Trophoblast cell (in vitro differentiated cells and primary cell): Measurements from ENCODE around the gene SLC4A9.

ENCODE experiments used
- DNase-seq, 2 donors: peaks; one replicate each; pipeline ENCODE4 v3.0.0-alpha.2; 2016
- H2AFZ ChIP-seq: 2 replicates; pipeline ENCODE4 v1.6.1; 2013; ENCODE audit warnings: low read length, moderate library complexity, mild to moderate bottlenecking; ENCODE audit not compliant: insufficient read depth, poor library complexity
- H2AK5ac ChIP-seq: 2 replicates; pipeline ENCODE4 v1.6.1; 2013; ENCODE audit warnings: mild to moderate bottlenecking, low read length
- H2BK120ac ChIP-seq: 2 replicates; pipeline ENCODE4 v1.6.1; 2013; ENCODE audit warnings: low read length, mild to moderate bottlenecking, moderate library complexity; ENCODE audit not compliant: insufficient read depth, poor library complexity
- H2BK12ac ChIP-seq: 2 replicates; pipeline ENCODE4 v1.6.1; 2013; ENCODE audit warnings: mild to moderate bottlenecking, low read length, moderate library complexity
- H2BK5ac ChIP-seq: 2 replicates; pipeline ENCODE4 v1.6.1; 2013; ENCODE audit warnings: low read length, low read depth, moderate library complexity, mild to moderate bottlenecking; ENCODE audit not compliant: poor library complexity
- H3K14ac ChIP-seq: 2 replicates; pipeline ENCODE4 v1.6.1; 2013; ENCODE audit warnings: mild to moderate bottlenecking, low read length
- H3K18ac ChIP-seq: 2 replicates; pipeline ENCODE4 v1.6.1; 2013; ENCODE audit warnings: mild to moderate bottlenecking, low read length
- H3K23ac ChIP-seq: 2 replicates; pipeline ENCODE4 v1.6.1; 2013; ENCODE audit warnings: low read length
- H3K27ac ChIP-seq: 2 replicates; pipeline ENCODE4 v1.5.1; 2013; ENCODE audit warnings: low read depth, mild to moderate bottlenecking, inconsistent platforms, low read length, moderate library complexity
- H3K27me3 ChIP-seq: 2 replicates; pipeline ENCODE4 v1.6.1; 2013; ENCODE audit warnings: inconsistent platforms, mild to moderate bottlenecking, low read length, moderate library complexity; ENCODE audit not compliant: insufficient read depth
- H3K36me3 ChIP-seq, 2 experiments: 1 replicate in 1 of 2; 2 replicates in 1 of 2; pipeline ENCODE4 v1.6.1; 2013; ENCODE audit warnings: low read length in 2 of 2, mild to moderate bottlenecking in 2 of 2, moderate library complexity in 1 of 2; ENCODE audit not compliant: insufficient read depth in 2 of 2, control insufficient read depth in 1 of 2
- H3K4ac ChIP-seq: 2 replicates; pipeline ENCODE4 v1.6.1; 2013; ENCODE audit warnings: low read depth, mild to moderate bottlenecking, low read length, moderate library complexity
- H3K4me1 ChIP-seq, 2 experiments: 1 replicate in 1 of 2; 2 replicates in 1 of 2; pipeline ENCODE4 v1.6.1; 2013; ENCODE audit warnings: low read length in 2 of 2, mild to moderate bottlenecking in 2 of 2, moderate library complexity in 1 of 2; ENCODE audit not compliant: insufficient read depth in 2 of 2, control insufficient read depth in 1 of 2
- H3K4me2 ChIP-seq: 2 replicates; pipeline ENCODE4 v1.6.1; 2013; ENCODE audit warnings: inconsistent platforms, mild to moderate bottlenecking, low read length, moderate library complexity
- H3K4me3 ChIP-seq: 2 replicates; pipeline ENCODE4 v1.5.1; 2013; ENCODE audit warnings: mild to moderate bottlenecking, low read depth, low read length, inconsistent platforms
- H3K79me1 ChIP-seq: one replicate; pipeline ENCODE4 v1.6.1; 2013; ENCODE audit warnings: low read length
- H3K79me2 ChIP-seq: 2 replicates; pipeline ENCODE4 v1.6.1; 2013; ENCODE audit warnings: low read length, mild to moderate bottlenecking; ENCODE audit not compliant: control insufficient read depth, insufficient read depth, poor library complexity
- H3K9ac ChIP-seq: 2 replicates; pipeline ENCODE4 v1.6.1; 2013; ENCODE audit warnings: mild to moderate bottlenecking, low read length
- H3K9me3 ChIP-seq: 2 replicates; pipeline ENCODE4 v1.6.1; 2013; ENCODE audit warnings: low read depth, mild to moderate bottlenecking, control low read depth, inconsistent platforms, low read length; ENCODE audit not compliant: insufficient read depth
- H4K12ac ChIP-seq: 2 replicates; pipeline ENCODE4 v1.6.1; 2013; ENCODE audit warnings: low read depth, mild to moderate bottlenecking, low read length, moderate library complexity
- H4K8ac ChIP-seq: 2 replicates; pipeline ENCODE4 v1.6.1; 2013; ENCODE audit warnings: low read depth, mild to moderate bottlenecking, low read length, moderate library complexity
- H4K91ac ChIP-seq: one replicate; pipeline ENCODE4 v1.6.1; 2013; ENCODE audit warnings: low read depth, mild to moderate bottlenecking, low read length, moderate library complexity
- WGBS: extraction: QIAGEN DNeasy Blood & Tissue Kit; methylation state at CpG from one replicate; pipeline ENCODE4 v1.1.7; 2013; ENCODE audit warnings: missing lambda C conversion rate; ENCODE audit not compliant: insufficient read length, insufficient coverage; ENCODE audit errors: extremely low coverage; 5-methylcytosine and 5-hydroxymethylcytosine counted together

Gene SLC4A9

DNA sequence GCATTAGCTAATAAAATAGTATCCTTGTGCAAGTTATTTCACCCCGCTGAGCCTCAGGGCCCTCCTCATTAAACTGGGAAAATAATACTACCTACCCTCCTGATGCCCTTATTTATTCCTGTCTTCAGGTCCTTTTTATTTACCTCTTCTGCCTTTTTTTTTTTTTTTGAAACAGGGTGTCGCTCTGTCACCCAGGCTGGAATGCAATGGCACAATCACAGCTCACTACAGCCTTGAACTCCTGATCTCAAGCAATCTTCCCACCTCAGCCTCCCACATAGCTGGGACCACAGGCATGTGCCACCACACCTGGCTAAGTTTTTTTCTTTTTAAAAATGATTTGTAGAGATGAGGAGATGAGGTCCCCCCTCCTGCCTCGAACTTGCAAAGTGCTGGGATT, 34.5 kb upstream of the SLC4A9 start:
- Histone ChIP-seq H3K27ac (no peak overlapping the region), H3K4ac (no peak overlapping the region), H3K18ac (no peak overlapping the region), H4K91ac (no peak overlapping the region), H3K27me3 (no peaks in the 10 kb centered on the region), H3K9me3 (no peaks in the 10 kb centered on the region), H4K12ac (no peak overlapping the region), H4K8ac (no peak overlapping the region), H3K4me2 (no peak overlapping the region), H3K14ac (no peak overlapping the region), H3K9ac (no peak overlapping the region), H3K4me3 (no peak overlapping the region), H3K23ac (no peak overlapping the region), H2BK120ac (no peak overlapping the region), H2BK5ac (no peak overlapping the region), H3K79me1 (peaks cover 7% of the 10 kb centered on the region), H2AK5ac (no peak overlapping the region), H2BK12ac (no peak overlapping the region), H2AFZ (no peak overlapping the region), H3K36me3 (no peaks in the 10 kb centered on the region), H3K79me2 (peaks cover 4% of the 10 kb centered on the region), H3K4me1 (peaks cover 12 to 17% of the 10 kb centered on the region in 2 experiments)
- WGBS = no CpG with 5 or more reads among the region's 3 CpGs
- DNase-seq = no peak

DNA sequence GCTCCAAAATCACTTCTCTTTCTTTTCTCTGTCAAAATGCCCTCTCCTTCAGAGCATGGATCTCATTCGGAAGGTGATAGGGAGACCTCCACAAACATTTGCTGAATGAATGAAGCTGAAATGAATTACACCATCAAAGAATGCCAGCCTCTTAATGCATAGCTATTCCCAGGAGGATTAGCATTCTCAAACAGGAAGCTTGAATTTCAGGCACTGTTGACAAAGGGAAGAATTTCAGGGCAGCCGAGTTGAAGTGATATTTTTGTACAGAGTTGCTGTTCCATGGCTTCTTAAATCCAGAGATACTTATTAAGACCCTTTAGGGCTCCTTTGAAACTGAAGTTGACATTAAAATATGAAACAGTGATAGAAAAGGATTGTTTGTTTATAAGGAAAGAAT, 32.4 kb upstream of the SLC4A9 start:
- Histone ChIP-seq H3K9ac (no peak overlapping the region), H4K91ac (no peak overlapping the region), H3K27ac (no peak overlapping the region), H3K23ac (no peak overlapping the region), H3K36me3 (no peaks in the 10 kb centered on the region), H4K12ac (no peak overlapping the region), H2BK5ac (no peak overlapping the region), H4K8ac (no peak overlapping the region), H2BK120ac (no peak overlapping the region), H3K9me3 (no peaks in the 10 kb centered on the region), H3K18ac (no peak overlapping the region), H3K79me2 (peaks cover 4% of the 10 kb centered on the region), H3K27me3 (no peaks in the 10 kb centered on the region), H3K4me3 (no peak overlapping the region), H2AFZ (no peak overlapping the region), H3K14ac (no peak overlapping the region), H3K4me2 (no peak overlapping the region), H2AK5ac (no peak overlapping the region), H3K4me1 (peaks cover 11 to 14% of the 10 kb centered on the region in 2 experiments), H2BK12ac (no peak overlapping the region), H3K4ac (no peak overlapping the region), H3K79me1 (peaks cover 4% of the 10 kb centered on the region)
- DNase-seq = no peak
- WGBS = no CpG with 5 or more reads among the region's 2 CpGs

DNA sequence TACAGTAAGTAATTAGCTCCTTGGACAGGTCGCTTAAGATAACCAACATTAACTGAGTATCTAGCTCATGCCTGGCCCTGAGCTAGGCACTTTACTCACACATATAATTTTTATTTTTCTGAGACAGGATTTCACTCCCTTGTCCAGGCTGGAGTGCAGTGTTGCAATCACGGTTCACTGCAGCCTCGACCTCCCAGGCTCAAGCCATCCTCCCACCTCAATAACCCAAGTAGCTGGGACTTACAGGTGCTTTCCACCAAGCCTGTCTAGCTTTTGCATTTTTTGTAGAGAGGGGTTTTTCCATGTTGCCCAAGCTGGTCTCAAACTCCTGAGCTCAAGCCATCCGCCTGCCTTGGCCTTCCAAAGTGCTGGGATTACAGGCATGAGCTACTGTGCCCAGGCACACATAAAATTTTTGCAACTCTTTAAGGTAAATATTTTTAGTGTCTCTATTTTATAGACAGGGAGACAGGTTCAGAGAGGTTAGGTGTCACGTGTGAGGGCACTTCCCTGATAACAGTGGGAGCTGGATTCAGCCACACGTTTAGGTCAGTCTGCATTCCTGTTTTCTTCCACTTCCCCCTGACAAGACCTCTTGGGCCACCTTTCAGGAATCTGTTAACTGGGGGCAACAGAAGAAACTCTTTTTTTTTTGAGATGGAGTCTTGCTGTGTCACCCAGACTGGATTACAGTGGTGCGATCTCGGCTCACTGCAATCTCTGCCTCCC, 31.8 kb upstream of the SLC4A9 start:
- H3K27me3 ChIP-seq = no peaks in the 10 kb centered on the region
- H4K8ac ChIP-seq = no peak overlapping the region
- H3K9ac ChIP-seq = no peak overlapping the region
- H2AFZ ChIP-seq = no peak overlapping the region
- H4K12ac ChIP-seq = no peak overlapping the region
- no peak overlapping the region for H2BK5ac ChIP-seq
- peaks cover 2% of the 10 kb centered on the region for H3K79me2 ChIP-seq
- H3K36me3 ChIP-seq = peaks cover 2 to 5% of the 10 kb centered on the region in 2 experiments
- no peak overlapping the region for H3K18ac ChIP-seq
- no CpG with 5 or more reads among the region's 8 CpGs for WGBS
- no peak overlapping the region for H3K27ac ChIP-seq
- H2BK120ac ChIP-seq = no peak overlapping the region
- H3K4me2 ChIP-seq = no peak overlapping the region
- no peak overlapping the region for H2AK5ac ChIP-seq
- H3K23ac ChIP-seq = no peak overlapping the region
- no peaks in the 10 kb centered on the region for H3K9me3 ChIP-seq
- H3K14ac ChIP-seq = no peak overlapping the region
- H3K79me1 ChIP-seq = no peaks in the 10 kb centered on the region
- no peak overlapping the region for H3K4me3 ChIP-seq
- H3K4ac ChIP-seq = no peak overlapping the region
- peaks cover 5 to 10% of the 10 kb centered on the region in 2 experiments for H3K4me1 ChIP-seq
- no peak for DNase-seq
- H4K91ac ChIP-seq = no peak overlapping the region
- H2BK12ac ChIP-seq = no peak overlapping the region

DNA sequence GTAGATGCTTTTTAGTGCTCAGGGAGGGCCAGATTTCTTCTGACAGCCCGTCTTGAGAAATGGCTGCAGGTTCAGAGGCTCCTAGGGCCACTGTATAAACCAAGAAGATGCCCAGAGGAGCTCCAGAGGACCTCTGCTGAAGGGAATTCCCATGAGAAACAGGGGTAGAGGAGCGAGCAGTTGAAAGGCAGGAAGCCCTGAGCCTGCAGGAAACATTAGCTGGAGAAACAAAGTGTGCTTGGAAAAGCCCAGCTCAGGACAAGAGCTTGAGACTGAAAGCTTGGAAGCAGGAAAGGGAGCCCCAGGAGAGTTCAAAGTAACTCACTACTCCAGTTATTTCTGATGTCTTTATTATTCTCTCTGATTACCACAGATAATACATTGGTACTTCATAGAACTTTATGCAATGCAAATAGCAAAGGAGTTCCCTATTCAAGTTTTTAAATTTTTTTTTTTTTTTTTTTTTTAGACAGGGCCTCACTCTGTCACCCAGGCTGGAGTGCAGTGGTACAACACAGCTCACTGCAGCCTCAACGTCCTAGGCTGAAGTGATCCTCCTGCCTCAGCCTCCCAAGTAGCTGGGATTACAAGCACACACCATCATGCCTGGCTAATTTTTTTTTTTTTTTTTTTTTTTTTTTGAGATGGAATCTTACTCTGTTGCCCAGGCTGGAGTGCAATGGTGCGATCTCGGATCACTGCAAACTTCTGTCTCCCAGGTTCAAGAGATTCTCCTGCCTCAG, 30.1 kb upstream of the SLC4A9 start:
- Histone ChIP-seq H2BK12ac (no peak overlapping the region), H3K4me1 (peaks cover 0 to 6% of the 10 kb centered on the region in 2 experiments), H3K27ac (no peak overlapping the region), H3K4me3 (no peak overlapping the region), H3K27me3 (no peaks in the 10 kb centered on the region), H3K14ac (no peak overlapping the region), H3K36me3 (peaks cover 6 to 15% of the 10 kb centered on the region in 2 experiments), H4K8ac (no peak overlapping the region), H3K18ac (no peak overlapping the region), H4K91ac (no peak overlapping the region), H2BK5ac (no peak overlapping the region), H3K4ac (no peak overlapping the region), H4K12ac (no peak overlapping the region), H2AFZ (no peak overlapping the region), H3K9ac (no peak overlapping the region), H3K79me1 (no peaks in the 10 kb centered on the region), H3K79me2 (peaks cover 2% of the 10 kb centered on the region), H3K23ac (no peak overlapping the region), H2AK5ac (no peak overlapping the region), H2BK120ac (no peak overlapping the region), H3K4me2 (no peak overlapping the region), H3K9me3 (no peaks in the 10 kb centered on the region)
- DNase-seq = no peak
- WGBS = no CpG with 5 or more reads among the region's 5 CpGs
